ENCODE data around the gene VPS4A.

GRCh38 chr16:69315486-69316311 lies 4.5 kb downstream of the VPS4A start:
- TF ChIP-seq POLR2A (IDR thresholded peaks at IDR 0.05; ENCODE audit: low read length) (no peak), GATA1 (IDR thresholded peaks at IDR 0.05; ENCODE audit: low read depth, low read length) (no peak)
